Right lung (tissue), 5 donors: ENCODE results near the gene PDE7B. TPM values are rescaled to one million over a fixed set of nuclear protein-coding genes. Genes with fewer than 3 reads are reported as not detected.
A peak's percentile ranks its signal among the peaks of the same experiment; 100 is the strongest.
"Not testable (repeated sequence)": the region's sequence is repeated elsewhere in the genome, so short reads cannot be mapped to it uniquely, and the experiment has no call there.

Source experiments
- DNase-seq, 2 donors: peaks; one replicate each; pipeline ENCODE4 v3.0.0-alpha.2; 2013
- polyA plus RNA-seq, 5 donors: library from polyadenylated mRNA; unstranded; fragments of 120-200 nt; gene quantifications; one replicate each; pipeline versions ENCODE4 v1.2.1 to v1.2.3, GENCODE V29; 2013; ENCODE audit warnings: inconsistent platforms in 1 of 5, low replicate concordance in 1 of 5; ENCODE audit not compliant: insufficient read length in 5 of 5, insufficient read depth in 1 of 5

PDE7B gene
- polyA plus RNA-seq, 5 donors, result 3.0 to 4.7 (median 3.9) TPM

DNA sequence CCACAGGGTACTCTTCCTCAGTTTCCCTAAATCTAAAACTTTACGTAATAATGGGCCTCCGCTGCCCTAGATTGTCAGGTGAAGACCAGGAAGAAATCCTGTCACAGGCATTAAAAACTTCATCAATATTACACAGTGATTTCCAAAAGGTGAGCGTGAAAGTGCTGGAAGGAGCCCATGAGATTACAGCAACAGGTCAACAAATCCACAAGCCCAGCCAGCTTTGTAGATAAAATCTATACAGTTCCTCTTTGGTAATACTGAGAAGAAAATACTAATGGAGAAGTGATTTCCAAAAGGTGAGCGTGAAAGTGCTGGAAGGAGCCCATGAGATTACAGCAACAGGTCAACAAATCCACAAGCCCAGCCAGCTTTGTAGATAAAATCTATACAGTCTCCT is 254.3 kb downstream of the PDE7B start:
- not testable (repeated sequence) for DNase-seq

DNA sequence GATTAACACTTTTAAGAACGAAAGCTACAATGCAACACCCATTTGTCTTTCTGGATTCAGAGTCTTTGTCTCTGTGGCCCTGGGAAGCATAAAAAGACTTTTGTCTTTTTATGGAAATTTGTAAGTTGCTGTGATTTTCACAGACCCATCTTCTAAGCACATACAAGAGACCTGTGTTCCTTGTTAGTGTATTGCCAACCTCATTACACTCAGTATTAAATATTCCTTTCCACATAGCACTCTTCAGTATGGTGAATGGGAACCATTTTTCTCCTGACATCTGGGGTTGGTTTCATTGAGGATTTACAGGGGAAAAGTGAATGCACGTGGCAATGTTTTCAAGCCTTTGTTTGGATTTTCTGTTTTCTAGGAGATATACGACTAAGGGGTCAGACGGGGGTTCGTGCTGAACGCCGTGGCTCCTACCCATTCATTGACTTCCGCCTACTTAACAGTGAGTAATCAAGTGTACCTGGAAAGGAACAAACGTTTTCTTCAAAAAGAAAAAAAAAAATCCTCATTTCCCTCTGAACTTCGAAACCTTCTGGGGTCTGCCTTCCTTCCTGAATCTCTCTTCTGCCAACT is 257.0 kb downstream of the PDE7B start:
- no peak for DNase-seq

DNA sequence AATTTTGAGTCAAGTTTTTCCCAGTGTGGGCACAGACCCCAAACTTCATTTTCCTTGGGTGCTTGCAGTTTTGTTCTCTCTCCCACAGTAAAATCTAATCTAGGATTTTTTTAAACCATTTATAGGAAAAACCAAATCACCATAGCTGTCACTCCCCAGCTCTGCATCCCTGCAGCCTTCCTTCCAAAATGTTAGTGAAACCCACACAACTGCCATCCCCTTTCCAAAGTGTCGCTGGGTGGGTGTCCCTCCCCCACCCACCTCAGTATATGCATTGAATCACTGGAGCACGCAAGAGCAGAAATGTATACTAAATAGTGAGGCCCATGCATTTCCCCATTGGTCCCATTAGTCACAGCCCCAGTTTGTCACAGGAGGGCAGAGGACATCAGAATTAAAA is 260.3 kb downstream of the PDE7B start:
- DNase-seq, result no peak

DNA sequence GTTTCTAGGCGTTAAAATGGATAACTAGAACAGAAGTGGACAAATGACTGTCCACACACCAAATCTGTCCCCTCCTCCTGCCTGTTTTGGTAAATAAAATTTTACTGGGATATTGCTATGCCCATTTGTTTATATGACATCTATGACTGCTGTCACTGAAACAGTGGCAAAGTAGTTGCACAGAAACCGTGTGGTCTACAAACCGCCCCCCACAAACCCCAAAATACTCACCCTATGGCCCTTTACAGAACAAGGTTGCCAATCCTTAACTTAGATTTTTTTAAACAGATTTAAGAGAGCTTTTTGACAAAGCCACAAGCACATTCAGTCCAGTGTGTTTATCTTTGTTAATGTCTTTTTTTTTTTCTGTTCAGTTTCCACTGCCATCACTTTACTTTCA is 260.8 kb downstream of the PDE7B start:
- DNase-seq, result no peak

DNA sequence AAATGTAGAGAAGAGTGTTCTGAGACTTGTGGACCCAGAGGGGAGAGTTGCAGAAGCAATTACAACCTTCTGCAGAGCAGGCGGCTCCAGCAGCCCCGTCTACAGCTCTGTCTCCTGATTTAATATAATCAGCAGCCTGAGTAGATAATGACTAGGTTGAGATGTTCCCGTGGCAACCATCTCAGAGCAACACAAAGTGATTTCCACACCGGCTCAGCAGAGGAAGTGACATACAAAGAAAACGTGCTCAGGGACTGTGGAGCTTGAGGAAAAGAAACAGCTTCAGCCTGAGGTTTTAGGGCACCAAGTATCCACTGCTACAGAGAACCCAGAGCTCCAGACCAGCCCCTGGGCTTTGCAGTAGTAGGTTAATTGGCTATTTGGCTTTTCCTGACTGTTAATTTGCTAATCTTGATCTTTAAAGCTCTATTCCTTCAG is 262.3 kb downstream of the PDE7B start:
- DNase-seq, result peak; percentile 53 to 70

DNA sequence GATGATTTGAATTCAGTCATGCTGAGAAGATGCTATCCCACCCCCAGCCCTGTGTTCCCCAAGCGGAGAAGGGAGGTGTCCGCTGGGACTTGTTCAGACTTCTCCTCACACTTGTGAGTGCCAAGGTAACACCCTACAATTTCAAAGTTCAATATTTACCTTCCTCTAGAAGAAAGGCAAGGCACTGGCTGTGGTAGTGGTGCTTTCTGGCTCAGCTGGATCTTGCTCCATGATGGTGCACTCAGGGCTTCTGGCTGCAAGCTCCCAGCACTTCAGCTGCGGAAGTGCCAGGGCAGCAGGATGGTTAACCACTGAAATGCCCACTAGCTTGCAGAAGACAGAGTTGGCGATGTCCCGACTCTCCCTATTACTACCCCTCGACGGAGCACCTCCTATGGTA is 263.2 kb downstream of the PDE7B start:
- no peak for DNase-seq

DNA sequence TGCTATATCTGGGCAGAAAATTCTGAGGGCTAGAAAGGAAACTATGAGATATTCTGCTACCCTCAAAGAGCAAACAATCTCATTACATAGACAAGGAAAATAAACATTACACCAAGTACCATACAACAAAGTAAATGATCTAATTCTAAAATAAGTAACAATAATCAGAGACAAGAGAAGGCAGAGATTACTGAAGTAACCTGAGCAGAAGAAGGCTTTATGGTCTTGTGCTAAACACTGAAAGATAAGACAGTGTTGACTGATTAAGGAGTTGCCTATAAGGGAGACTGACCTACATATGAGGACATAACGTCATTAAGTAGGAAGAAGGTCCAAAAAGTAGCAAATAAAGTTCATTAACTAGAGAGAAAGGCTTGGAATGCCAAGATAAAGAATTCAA is 264.4 kb downstream of the PDE7B start:
- no peak for DNase-seq

DNA sequence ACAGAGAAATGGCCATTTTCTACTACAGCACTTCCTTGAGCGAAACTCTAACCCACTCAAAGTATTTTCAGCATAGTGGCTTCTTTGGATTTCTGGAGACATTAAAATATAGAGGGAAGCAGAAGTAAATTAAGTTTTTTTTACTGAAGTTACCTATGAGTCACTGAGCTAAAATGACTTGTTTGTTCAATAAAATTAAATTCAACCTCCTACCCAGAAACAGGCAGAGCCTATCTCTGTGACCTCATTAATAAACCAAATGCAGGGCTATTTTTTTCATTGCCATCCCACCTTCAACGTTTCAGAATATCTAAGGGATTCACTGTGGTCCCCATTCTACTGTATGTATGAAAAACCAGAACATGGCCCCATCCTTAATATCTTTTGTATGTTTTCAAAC is 265.6 kb downstream of the PDE7B start:
- no peak for DNase-seq

DNA sequence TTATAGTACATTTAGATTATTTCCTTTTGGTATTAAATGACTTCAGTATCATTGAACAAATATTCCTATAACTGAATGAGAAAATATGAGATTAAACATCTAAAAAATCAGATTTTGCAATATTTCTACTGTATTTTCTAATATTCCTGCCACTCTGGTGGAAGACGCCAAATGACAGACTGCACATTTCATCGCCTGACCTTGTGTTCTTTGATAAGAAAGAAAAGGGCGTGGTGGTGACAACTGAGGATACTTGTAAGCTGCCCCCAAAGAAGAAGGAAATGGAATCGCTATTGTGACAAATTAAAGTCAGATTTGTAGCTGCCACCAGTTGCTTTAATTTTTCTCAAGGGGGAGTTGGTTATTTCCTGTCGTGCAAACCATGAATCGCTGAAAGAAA is 267.3 kb downstream of the PDE7B start:
- no peak for DNase-seq

DNA sequence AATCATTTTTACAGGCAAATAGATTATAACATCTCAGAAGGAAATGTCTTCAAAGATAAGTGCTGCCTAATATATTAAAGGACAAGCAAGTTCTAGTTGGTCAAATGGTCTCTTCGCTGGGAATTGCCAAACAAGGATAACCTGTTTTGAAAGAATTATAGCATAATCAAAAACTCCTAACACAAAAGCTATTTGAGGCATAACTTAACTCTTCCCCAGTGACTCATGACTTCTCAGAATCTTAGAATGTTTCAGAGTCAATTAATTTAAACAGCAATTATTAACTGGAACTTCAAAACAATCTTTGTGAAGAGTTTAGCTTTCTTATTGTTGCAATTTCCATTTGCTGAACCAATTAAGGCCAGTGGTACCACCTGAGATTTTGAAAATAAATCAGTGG is 272.0 kb downstream of the PDE7B start:
- DNase-seq, result no peak

DNA sequence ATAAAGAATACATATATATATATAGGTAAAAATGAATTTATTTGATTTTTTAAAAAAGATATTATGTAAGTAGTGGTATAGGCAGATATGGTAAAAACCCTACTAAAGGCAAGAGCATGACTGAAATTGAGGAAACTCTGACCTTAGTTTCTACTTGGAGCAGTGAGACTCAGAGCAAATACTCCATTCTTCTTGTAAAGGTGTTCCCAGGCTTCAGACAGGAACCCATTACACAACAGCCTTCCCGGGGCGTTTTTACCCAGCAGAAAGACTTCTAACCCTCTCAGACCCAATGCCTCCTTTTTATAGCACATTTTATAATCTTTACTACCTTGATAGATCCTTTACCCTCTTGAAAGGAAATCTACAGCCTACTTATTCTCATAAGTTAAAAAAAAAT is 274.1 kb downstream of the PDE7B start:
- DNase-seq, result no peak

DNA sequence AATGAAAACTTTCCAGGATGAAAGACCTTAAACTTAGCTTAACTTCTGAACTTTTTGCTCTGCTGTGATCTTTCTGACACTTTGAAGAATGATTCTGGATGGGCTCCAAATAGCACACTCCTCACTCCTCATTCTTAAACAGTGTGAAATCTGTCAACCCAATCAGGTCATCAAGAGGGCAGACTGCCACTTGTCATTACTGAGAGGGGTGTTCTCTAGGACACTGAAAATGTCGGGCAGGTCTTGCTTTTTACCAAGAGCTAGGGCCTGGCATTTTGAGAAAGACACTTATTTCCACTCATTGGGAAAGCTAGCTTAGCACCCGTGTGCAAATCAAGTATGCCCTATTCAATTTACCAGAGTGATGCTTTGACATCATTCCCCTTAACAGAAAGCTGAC is 276.4 kb downstream of the PDE7B start:
- DNase-seq, result peak; percentile 25 to 29

DNA sequence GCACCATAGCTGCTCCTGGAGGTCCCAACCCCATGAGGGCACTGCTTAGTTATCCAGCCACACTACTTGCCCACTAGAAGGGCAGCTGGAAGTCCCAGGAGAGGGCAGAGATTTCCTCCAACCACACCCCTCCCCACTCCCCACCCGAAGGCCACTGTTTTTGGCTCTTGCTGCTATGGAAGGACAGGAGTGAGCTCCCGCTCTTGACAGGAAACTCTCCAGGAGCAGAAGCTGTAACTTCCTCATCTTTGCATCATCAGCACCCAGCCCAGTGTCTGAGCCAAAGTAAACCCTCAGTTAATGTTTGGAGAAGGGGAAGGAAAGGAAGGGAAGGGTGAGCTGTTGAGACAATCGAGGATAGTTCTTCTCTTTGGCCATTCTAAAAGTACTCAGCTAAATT is 277.9 kb downstream of the PDE7B start:
- no peak for DNase-seq

DNA sequence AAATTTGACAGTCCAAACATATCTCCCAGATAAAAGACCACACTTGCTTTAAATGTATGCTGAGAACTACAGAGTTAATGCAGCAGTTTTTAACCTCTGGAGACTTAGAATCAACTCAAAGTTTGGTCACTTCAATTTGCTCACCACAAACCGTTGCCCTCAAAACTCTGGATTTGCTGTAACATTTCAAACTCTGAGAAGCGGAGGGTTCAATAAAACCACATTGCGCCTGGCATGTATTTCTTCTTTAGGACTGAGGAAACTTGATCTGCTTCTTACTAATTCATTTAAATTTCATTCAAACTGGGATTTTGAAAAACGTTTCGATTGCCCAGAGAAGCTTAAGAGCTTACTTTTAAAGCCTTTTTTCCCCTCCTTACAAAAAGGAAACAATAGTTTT is 282.8 kb downstream of the PDE7B start:
- DNase-seq, result no peak

DNA sequence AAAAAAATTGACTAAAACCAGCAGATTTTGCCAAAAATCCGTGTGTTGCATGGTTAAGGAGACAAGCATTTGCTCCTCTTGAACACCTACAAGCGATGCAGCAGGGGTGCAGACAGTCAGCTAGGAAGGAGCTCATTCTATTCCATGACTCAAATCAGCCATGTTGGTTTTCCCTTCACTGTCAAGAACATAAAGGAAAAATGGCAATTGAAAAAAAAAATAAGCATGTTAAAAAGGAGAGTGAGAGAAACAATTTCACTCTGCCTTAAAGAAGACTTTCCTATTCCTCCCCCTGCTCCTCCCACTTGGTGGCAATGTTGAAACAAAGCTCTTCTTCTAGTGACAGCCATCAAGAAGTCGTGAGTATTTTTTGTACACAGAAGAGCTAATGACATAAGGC is 283.2 kb downstream of the PDE7B start:
- no peak for DNase-seq

DNA sequence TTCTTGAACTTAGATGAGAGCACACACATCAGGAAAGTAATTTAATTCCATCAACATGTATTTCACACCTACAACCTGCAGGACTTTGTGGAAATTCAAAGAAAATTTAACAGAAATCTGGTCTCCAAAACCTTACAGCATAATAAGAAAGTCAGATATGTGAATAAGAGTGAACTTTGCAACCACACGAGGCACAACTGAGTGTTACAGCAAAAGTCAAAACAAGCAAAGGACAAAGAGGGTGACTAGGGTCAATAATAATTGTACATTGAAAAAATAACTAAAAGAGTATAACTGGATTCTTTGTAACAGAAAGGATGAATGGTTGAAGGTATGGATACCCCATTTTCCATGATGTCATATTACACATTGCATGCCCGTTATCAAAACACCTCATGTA is 284.8 kb downstream of the PDE7B start:
- no peak for DNase-seq

DNA sequence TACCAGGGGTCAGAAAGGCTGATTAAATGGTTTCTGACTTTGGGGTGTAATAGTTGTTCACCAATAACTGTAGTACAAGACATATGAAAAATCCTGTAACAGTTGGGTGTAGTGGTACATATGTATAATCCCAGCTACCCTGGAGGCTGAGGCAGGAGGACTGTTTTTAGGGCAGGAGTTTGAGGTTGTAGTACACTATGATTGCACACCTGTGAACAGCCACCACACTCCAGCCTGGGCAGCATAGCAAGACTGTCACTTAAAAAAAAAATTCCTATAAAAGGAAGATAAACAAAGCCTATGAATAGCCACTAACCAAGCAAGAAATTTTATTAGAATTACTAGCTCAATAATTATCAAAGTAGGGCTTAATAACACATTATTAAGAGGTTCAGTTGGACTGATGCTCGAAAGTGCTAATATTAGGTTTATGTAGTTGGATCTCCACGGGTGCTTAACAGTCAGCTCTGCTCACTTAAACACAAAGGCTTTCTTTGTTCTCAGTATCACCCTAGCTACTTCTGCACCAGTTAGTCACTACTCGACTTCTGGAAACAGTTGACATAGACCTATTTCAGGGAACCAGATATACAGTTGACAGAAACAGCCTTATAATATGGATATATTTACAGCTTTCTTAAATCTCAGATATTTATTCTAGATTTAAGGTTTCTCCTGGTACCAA is 285.6 kb downstream of the PDE7B start:
- DNase-seq, result no peak

DNA sequence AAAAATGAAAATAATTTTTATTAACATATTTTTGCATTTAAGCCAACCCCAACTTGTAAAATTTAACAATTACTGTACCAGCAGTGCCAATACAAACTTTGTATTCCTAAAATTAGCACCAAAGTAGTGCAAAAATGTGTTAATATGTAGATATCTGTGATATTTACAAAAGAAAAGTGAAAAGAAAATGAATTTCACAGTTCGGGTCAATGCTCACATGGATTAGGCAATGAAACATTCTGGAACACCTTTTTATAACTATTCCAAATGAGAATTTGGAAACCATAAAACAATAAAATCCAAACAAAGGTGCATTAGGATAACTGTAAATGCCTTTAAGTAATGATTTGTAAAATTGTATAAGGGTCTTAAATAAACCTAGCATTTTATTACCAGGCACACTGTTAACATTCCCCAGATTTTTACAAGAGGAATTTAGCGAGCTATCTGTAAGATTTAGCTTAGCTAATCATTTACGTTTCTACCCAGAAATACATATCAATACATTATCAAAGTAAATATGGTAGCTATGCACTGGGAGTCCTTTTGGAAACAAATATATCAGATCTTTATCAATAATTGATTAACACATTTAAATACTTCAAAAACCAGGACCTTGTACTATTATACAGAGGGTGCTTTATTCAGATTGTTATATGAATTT is 286.4 kb downstream of the PDE7B start:
- no peak for DNase-seq

DNA sequence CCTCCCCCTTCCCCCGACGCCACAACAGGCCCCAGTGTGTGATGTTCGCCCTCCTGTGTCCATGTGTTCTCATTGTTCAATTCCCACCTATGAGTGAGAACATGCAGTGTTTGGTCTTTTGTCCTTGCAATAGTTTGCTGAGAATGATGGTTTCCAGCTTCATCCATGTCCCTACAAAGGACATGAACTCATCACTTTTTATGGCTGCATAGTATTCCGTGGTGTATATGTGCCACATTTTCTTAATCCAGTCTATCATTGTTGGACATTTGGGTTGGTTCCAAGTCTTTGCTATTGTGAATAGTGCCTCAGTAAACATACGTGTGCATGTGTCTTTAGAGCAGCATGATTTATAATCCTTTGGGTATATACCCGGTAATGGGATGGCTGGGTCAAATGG is 287.6 kb downstream of the PDE7B start:
- not testable (repeated sequence) for DNase-seq

DNA sequence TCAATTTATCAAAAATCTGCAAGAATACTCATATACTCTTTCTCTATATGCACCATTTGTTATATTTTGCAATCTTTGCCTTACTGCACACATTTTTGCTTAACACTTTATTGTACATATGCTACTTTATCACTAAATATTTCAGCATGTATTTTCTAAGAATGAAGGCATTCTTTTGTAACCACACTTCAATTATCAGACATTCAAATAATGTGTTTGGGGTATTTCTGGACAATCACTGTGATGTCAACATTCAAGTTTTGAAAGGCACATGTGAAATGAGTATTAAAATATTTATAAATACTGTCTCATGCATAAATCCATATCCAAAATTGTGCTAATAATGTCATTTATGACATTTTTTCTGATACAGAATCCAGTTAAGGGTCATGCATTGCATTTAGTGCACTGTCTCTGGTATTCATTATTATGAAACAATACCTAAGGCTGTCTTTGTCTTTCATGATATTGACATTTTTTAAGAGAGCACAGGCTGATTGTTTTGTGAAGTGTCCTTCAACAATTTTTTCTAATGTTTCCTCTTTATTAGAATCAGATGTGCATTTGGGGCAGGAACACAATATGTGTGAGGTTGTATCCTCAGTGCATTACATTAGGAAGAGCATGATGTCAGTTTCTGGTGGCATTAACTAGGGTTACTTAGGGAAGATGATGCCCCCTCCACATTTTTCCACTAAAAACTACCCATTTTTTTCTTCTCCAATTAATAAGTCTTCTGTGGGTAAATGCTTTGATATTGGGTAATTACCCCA is 292.9 kb downstream of the PDE7B start:
- no peak for DNase-seq

DNA sequence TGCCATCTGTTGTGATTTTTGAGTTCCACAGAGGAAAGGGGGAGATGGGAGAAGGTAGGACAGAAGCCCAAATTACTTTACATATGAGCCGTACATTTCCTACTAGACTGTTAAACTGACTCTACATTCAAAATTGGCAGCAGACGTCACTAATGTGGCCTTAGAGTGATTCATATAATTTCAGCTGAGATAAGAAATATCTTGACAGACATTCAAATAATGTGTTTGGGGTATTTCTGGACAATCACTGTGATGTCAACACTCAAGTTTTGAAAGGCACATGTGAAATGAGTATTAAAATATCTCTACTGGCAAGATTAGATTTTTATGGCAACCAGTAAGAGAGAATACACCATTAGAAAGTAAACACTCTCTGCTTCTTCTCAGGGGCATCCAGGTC is 294.6 kb downstream of the PDE7B start:
- DNase-seq, result no peak

DNA sequence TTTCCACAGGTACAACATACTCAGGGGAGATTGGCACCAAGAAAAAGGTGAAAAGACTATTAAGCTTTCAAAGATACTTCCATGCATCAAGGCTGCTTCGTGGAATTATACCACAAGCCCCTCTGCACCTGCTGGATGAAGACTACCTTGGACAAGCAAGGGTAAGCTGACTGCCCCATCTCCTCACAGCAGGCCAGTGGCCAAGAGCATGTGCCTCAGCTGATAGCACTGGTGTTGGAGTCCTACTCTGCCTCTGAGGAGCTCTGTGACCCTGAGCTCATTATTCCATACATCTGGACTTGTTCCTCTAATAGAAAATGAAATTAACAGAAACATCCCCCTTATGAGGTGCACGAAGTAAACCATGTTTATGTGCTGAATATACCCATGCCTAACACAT is 295.8 kb downstream of the PDE7B start:
- no peak for DNase-seq

DNA sequence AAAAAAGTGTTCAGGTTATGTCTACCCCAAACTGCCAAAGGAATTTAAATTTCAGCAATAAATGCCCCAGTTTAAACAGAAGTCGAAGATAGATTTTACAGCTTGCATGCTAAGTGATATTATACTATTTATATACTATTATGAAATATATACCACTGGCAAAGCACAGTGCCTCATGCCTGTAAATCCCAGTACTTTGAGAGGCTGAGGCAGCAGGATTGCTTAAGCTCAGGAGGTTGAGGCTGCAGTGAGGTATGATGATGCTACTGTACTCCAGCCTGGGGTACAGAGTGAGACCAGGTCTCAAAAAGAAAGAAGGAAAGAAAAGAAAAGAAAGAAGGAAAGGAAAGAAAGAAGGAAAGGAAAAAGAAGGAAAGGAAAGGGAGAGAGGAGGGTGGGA is 296.6 kb downstream of the PDE7B start:
- no peak for DNase-seq
